NCI-H345 (cell line): Measurements from ENCODE around the gene ITGB4.

Experiments used
- DNase-seq: peaks from one replicate; lab custom pipeline; 2025; lab: John Stamatoyannopoulos, UW

ITGB4 gene

GRCh38 chr17:75791254-75791653 is 70.0 kb downstream of the ITGB4 start:
- DNase-seq: no peak

- DNase-seq: no peak
Measured at GRCh38 chr17:75793460-75793859, 72.2 kb downstream of the ITGB4 start.

- DNase-seq: no peak
Measured at GRCh38 chr17:75795820-75796607, 74.8 kb downstream of the ITGB4 start.

GRCh38 chr17:75799402-75799801 is 78.1 kb downstream of the ITGB4 start:
- no peak for DNase-seq

- no peak for DNase-seq
Measured at GRCh38 chr17:75803883-75804282, 82.6 kb downstream of the ITGB4 start.

GRCh38 chr17:75806822-75807500 is 85.7 kb downstream of the ITGB4 start:
- DNase-seq: no peak
